Measurements from ENCODE around the gene CITED1.

The CITED1 gene

DNA sequence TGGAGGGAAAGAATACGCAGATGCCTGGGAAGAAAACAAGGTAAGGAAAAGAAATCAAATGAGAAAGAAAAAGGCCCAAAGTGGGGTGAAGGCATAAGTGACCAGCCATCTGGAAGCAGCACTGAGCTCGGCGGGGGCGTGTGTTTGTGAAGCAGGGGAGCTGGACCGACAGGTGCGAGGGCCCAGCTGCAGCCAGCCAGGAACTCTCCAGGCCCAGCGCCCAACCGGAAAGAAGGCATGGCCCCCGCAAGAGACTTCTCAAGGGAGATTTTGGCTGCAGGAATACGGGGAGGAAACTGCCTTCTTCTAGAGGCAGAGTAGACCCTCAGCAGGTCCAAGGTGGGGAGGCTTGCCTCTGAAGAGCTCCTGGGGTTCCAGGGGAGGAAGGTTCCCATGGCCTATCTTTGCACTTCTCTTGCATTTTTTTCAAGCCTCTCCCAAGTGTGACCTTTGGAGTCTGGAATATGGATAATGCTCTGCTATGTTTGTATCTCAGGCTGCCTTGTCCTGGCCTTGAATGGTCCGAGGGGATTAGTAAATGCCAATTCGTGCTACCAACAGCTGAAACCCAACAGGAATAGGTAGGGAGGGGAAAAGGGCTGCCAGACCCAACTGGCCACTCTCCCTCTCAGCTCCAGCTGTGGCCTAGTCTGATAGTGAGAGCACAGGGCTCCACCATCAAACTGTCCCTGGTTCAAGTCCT lies 10.8 kb upstream of the CITED1 start:
- H3K36me3 ChIP-seq (ENCODE audit: control insufficient read depth in 4 of 4, insufficient read depth in 4 of 4, low read length in 3 of 4), result no peaks in the 10 kb centered on the region
- no peak overlapping the region for H3K4me3 ChIP-seq (ENCODE audit: control insufficient read depth in 1 of 7, extremely low read depth in 1 of 7, insufficient read depth in 4 of 7, low read depth in 2 of 7, low read length in 6 of 7)
- peaks cover 0 to 57% (median under 1%) of the 10 kb centered on the region in 5 experiments for H3K27me3 ChIP-seq (replicated peaks in 2 of 5; ENCODE audit: control insufficient read depth in 4 of 5, insufficient read depth in 5 of 5, low read length in 4 of 5)
- 56% methylated on average over 12 of the region's 12 CpGs for WGBS (ENCODE audit: insufficient coverage)
- POLR2A ChIA-PET, result no interaction called here
- no peak overlapping the region for H3K27ac ChIP-seq (ENCODE audit: insufficient read depth in 1 of 2, low read depth in 1 of 2, low read length in 2 of 2, poor library complexity in 1 of 2, severe bottlenecking in 2 of 2)
- H3K9me3 ChIP-seq (ENCODE audit: control extremely low read depth in 1 of 5, control insufficient read depth in 4 of 5, insufficient read depth in 2 of 5, low read depth in 1 of 5, low read length in 4 of 5), result no peaks in the 10 kb centered on the region
- CTCF ChIA-PET, result interaction anchor here (0.7 kb wide), 1 partner anchor 16 kb away, joined by 3 read pairs; no protein-coding TSS in a partner anchor
- no peak for DNase-seq
- no peaks in the 10 kb centered on the region for H3K4me1 ChIP-seq (ENCODE audit: control extremely low read depth in 1 of 4, control insufficient read depth in 4 of 4, insufficient read depth in 4 of 4, low read length in 3 of 4)

DNA sequence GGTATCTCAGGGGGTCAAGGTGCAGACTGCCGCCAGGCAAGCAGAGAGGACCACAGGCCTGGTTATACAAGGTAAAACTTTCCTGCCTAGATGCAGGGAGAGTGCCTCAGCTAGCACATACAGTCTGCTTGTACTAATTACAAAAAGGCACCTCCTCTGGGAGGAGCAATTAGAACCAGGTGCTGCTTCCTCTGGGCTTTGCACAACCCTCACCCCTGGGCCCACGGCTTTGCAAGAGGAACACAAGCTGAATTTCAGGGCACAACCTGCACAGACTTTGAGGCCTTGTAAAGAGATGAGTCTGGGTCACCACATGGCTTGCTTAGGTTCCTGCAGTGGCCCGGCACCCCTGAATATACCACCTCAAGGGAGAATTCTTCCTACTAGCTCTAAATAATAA lies 9.2 kb upstream of the CITED1 start:
- H3K27ac ChIP-seq (ENCODE audit: insufficient read depth in 1 of 2, low read depth in 1 of 2, low read length in 2 of 2, poor library complexity in 1 of 2, severe bottlenecking in 2 of 2), result no peak overlapping the region
- H3K9me3 ChIP-seq (ENCODE audit: control extremely low read depth in 1 of 5, control insufficient read depth in 4 of 5, insufficient read depth in 2 of 5, low read depth in 1 of 5, low read length in 4 of 5), result no peaks in the 10 kb centered on the region
- no peaks in the 10 kb centered on the region for H3K36me3 ChIP-seq (ENCODE audit: control insufficient read depth in 4 of 4, insufficient read depth in 4 of 4, low read length in 3 of 4)
- H3K4me3 ChIP-seq (ENCODE audit: control insufficient read depth in 1 of 7, extremely low read depth in 1 of 7, insufficient read depth in 4 of 7, low read depth in 2 of 7, low read length in 6 of 7), result no peak overlapping the region
- H3K4me1 ChIP-seq (ENCODE audit: control extremely low read depth in 1 of 4, control insufficient read depth in 4 of 4, insufficient read depth in 4 of 4, low read length in 3 of 4), result no peaks in the 10 kb centered on the region
- 83% methylated on average over 2 of the region's 3 CpGs for WGBS (ENCODE audit: insufficient coverage)
- ChIA-PET CTCF (no interaction called here), POLR2A (no interaction called here)
- DNase-seq, result no peak
- H3K27me3 ChIP-seq (replicated peaks in 2 of 5; ENCODE audit: control insufficient read depth in 4 of 5, insufficient read depth in 5 of 5, low read length in 4 of 5), result peaks cover 0 to 63% (median 5%) of the 10 kb centered on the region in 5 experiments

GRCh38 chrX:72313707-72314641 lies 8.3 kb upstream of the CITED1 start:
- peaks cover 0 to 72% (median 14%) of the 10 kb centered on the region in 5 experiments for H3K27me3 ChIP-seq (replicated peaks in 2 of 5; ENCODE audit: control insufficient read depth in 4 of 5, insufficient read depth in 5 of 5, low read length in 4 of 5)
- H3K27ac ChIP-seq (ENCODE audit: insufficient read depth in 1 of 2, low read depth in 1 of 2, low read length in 2 of 2, poor library complexity in 1 of 2, severe bottlenecking in 2 of 2), result no peak overlapping the region
- no peak for DNase-seq
- no peak overlapping the region for H3K4me3 ChIP-seq (ENCODE audit: control insufficient read depth in 1 of 7, extremely low read depth in 1 of 7, insufficient read depth in 4 of 7, low read depth in 2 of 7, low read length in 6 of 7)
- H3K4me1 ChIP-seq (ENCODE audit: control extremely low read depth in 1 of 4, control insufficient read depth in 4 of 4, insufficient read depth in 4 of 4, low read length in 3 of 4), result peaks cover 0 to 5% (median 4%) of the 10 kb centered on the region in 4 experiments
- ChIA-PET CTCF (no interaction called here), POLR2A (no interaction called here)
- H3K9me3 ChIP-seq (ENCODE audit: control extremely low read depth in 1 of 5, control insufficient read depth in 4 of 5, insufficient read depth in 2 of 5, low read depth in 1 of 5, low read length in 4 of 5), result no peaks in the 10 kb centered on the region
- WGBS (ENCODE audit: insufficient coverage), result 88% methylated on average over 8 of the region's 8 CpGs
- H3K36me3 ChIP-seq (ENCODE audit: control insufficient read depth in 4 of 4, insufficient read depth in 4 of 4, low read length in 3 of 4), result no peaks in the 10 kb centered on the region

DNA sequence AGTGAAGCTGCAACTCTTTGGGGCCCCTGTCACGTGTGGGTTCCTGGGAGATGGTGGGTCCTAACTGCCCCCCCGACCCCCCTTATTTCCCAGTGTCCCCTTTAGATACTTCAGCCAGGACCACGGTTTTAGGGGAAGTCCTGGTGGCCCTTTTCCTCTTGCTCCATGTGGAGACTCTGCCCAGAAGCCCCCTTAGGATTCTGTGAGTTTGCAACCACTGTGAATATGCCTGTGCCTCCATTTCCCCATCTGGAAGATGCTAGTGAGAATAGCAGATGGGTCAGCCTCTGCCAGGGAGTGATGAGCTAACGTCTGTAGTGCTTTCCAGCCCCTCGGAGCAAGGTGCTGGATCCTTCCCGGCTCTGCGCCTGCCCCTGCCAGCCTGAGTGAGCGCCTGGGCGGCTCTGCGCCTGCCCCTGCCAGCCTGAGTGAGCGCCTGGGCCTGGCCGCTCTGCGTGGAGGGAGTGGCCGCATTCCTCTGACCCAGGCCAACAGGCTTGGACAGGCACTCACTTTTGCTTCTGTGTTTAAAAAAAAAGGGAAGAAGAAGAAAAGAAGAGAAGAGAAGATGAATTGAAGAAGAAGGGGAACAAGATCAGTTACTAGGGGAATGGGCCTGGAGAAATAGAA lies 6.7 kb upstream of the CITED1 start:
- Histone ChIP-seq H3K4me1 (ENCODE audit: control extremely low read depth in 1 of 4, control insufficient read depth in 4 of 4, insufficient read depth in 4 of 4, low read length in 3 of 4) (peaks cover 0 to 16% (median 13%) of the 10 kb centered on the region in 4 experiments), H3K27me3 (replicated peaks in 2 of 5; ENCODE audit: control insufficient read depth in 4 of 5, insufficient read depth in 5 of 5, low read length in 4 of 5) (peaks cover 0 to 81% (median 28%) of the 10 kb centered on the region in 5 experiments), H3K27ac (ENCODE audit: insufficient read depth in 1 of 2, low read depth in 1 of 2, low read length in 2 of 2, poor library complexity in 1 of 2, severe bottlenecking in 2 of 2) (no peak overlapping the region), H3K36me3 (ENCODE audit: control insufficient read depth in 4 of 4, insufficient read depth in 4 of 4, low read length in 3 of 4) (no peaks in the 10 kb centered on the region), H3K9me3 (ENCODE audit: control extremely low read depth in 1 of 5, control insufficient read depth in 4 of 5, insufficient read depth in 2 of 5, low read depth in 1 of 5, low read length in 4 of 5) (no peaks in the 10 kb centered on the region), H3K4me3 (ENCODE audit: control insufficient read depth in 1 of 7, extremely low read depth in 1 of 7, insufficient read depth in 4 of 7, low read depth in 2 of 7, low read length in 6 of 7) (no peak overlapping the region)
- CTCF ChIA-PET, result no interaction called here
- POLR2A ChIA-PET, result no interaction called here
- 66% methylated on average over 11 of the region's 14 CpGs for WGBS (ENCODE audit: insufficient coverage)
- DNase-seq, result no peak

DNA sequence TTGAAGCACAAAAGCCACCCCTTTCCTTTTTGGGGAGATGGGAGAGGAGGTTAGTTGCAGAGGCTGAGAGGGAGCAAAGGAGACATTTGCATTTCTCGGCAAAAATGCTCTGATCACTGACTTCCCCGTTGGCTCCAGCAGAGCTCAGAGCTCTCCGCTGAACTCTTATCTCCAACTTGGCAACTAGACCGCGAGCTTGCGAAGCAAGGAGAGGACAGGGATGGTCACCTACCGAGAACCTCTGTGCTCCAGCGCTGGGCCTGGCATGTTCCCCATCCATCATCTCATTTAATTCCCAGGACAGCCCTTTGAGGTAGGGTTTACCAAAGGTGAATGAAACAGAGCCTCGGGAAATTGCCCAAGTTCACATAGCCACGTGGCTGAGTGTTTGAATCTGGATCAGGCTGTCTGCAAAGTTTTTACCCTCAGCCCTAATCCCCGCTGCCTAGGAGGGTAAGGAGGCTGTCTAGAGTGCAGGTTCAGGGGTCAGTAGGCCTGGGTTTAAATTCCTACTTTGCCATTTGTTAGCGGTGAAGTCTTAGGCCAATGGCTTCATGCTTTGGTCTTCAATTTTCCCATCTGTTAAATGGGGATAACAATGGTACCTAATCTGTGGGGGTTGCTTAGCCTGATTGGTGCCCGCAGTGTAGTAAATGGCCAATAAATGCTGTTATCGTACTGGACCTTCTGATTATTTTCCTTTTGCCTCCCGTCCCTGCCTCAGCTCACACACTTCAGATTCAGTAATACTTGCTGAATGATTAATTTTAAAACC lies 3.8 kb upstream of the CITED1 start:
- H3K4me1 ChIP-seq (ENCODE audit: control extremely low read depth in 1 of 4, control insufficient read depth in 4 of 4, insufficient read depth in 4 of 4, low read length in 3 of 4), result peaks cover 0 to 40% (median 30%) of the 10 kb centered on the region in 4 experiments
- H3K27ac ChIP-seq (ENCODE audit: insufficient read depth in 1 of 2, low read depth in 1 of 2, low read length in 2 of 2, poor library complexity in 1 of 2, severe bottlenecking in 2 of 2), result no peak overlapping the region
- H3K4me3 ChIP-seq (ENCODE audit: control insufficient read depth in 1 of 7, extremely low read depth in 1 of 7, insufficient read depth in 4 of 7, low read depth in 2 of 7, low read length in 6 of 7), result peak overlapping the region in 6 of 7 experiments; percentile 16 to 64 (median 50)
- no peaks in the 10 kb centered on the region for H3K36me3 ChIP-seq (ENCODE audit: control insufficient read depth in 4 of 4, insufficient read depth in 4 of 4, low read length in 3 of 4)
- H3K27me3 ChIP-seq (replicated peaks in 2 of 5; ENCODE audit: control insufficient read depth in 4 of 5, insufficient read depth in 5 of 5, low read length in 4 of 5), result peaks cover 5 to 91% (median 45%) of the 10 kb centered on the region in 5 experiments
- WGBS (ENCODE audit: insufficient coverage), result 18% methylated on average over 6 of the region's 15 CpGs
- peak in 2 of 3 donors; percentile 22 to 34 for DNase-seq
- CTCF ChIA-PET, result interaction anchor here (0.6 kb wide), 1 partner anchor 17 kb away, joined by 3 read pairs; no protein-coding TSS in a partner anchor
- H3K9me3 ChIP-seq (ENCODE audit: control extremely low read depth in 1 of 5, control insufficient read depth in 4 of 5, insufficient read depth in 2 of 5, low read depth in 1 of 5, low read length in 4 of 5), result no peaks in the 10 kb centered on the region
- POLR2A ChIA-PET, result no interaction called here

- Histone ChIP-seq H3K4me1 (ENCODE audit: control extremely low read depth in 1 of 4, control insufficient read depth in 4 of 4, insufficient read depth in 4 of 4, low read length in 3 of 4) (peaks cover 0 to 40% (median 30%) of the 10 kb centered on the region in 4 experiments), H3K27ac (ENCODE audit: insufficient read depth in 1 of 2, low read depth in 1 of 2, low read length in 2 of 2, poor library complexity in 1 of 2, severe bottlenecking in 2 of 2) (no peak overlapping the region), H3K4me3 (ENCODE audit: control insufficient read depth in 1 of 7, extremely low read depth in 1 of 7, insufficient read depth in 4 of 7, low read depth in 2 of 7, low read length in 6 of 7) (peak overlapping the region in 6 of 7 experiments; percentile 16 to 64 (median 50)), H3K36me3 (ENCODE audit: control insufficient read depth in 4 of 4, insufficient read depth in 4 of 4, low read length in 3 of 4) (no peaks in the 10 kb centered on the region), H3K27me3 (replicated peaks in 2 of 5; ENCODE audit: control insufficient read depth in 4 of 5, insufficient read depth in 5 of 5, low read length in 4 of 5) (peaks cover 5 to 91% (median 52%) of the 10 kb centered on the region in 5 experiments), H3K9me3 (ENCODE audit: control extremely low read depth in 1 of 5, control insufficient read depth in 4 of 5, insufficient read depth in 2 of 5, low read depth in 1 of 5, low read length in 4 of 5) (no peaks in the 10 kb centered on the region)
- CTCF ChIA-PET, result interaction anchor here (0.6 to 1.5 kb wide), 2 partner anchors 16 to 30 kb away, joined by 3 to 4 read pairs; no protein-coding TSS in a partner anchor
- DNase-seq, result peak; percentile 31 to 73 (median 68)
- WGBS (ENCODE audit: insufficient coverage), result 16% methylated on average over 15 of the region's 24 CpGs
- POLR2A ChIA-PET, result no interaction called here
These were observed 3.0 kb upstream of the CITED1 start for GRCh38 chrX:72308566-72309296.
